IMR-90 (cell line): Measurements from ENCODE around the gene ZNHIT2.

ENCODE experiments used
- CEBPB ChIP-seq: IDR thresholded peaks from 2 replicates; pipeline ENCODE4 v1.6.1; 2012; ENCODE audit warnings: low read depth, low read length, improper control_type of control experiment
- MXI1 ChIP-seq: IDR thresholded peaks from 2 replicates; pipeline ENCODE4 v1.6.1; 2012; ENCODE audit warnings: low read depth, mild to moderate bottlenecking, low read length, moderate library complexity, borderline replicate concordance
- POLR2A ChIP-seq: IDR thresholded peaks from 2 replicates; pipeline ENCODE4 v1.6.1; 2012; ENCODE audit warnings: mild to moderate bottlenecking, low read depth, low read length
- RCOR1 ChIP-seq: IDR thresholded peaks from 2 replicates; pipeline ENCODE4 v1.6.1; 2012; ENCODE audit warnings: mild to moderate bottlenecking, low read length, improper control_type of control experiment; ENCODE audit not compliant: insufficient replicate concordance
- TF ChIP-seq, protein P1 (sequence below): conservative IDR thresholded peaks from 2 replicates; pipeline ENCODE4 v1.5.1; 2012; ENCODE audit warnings: mild to moderate bottlenecking, low read depth, low read length, improper control_type of control experiment

DNA sequence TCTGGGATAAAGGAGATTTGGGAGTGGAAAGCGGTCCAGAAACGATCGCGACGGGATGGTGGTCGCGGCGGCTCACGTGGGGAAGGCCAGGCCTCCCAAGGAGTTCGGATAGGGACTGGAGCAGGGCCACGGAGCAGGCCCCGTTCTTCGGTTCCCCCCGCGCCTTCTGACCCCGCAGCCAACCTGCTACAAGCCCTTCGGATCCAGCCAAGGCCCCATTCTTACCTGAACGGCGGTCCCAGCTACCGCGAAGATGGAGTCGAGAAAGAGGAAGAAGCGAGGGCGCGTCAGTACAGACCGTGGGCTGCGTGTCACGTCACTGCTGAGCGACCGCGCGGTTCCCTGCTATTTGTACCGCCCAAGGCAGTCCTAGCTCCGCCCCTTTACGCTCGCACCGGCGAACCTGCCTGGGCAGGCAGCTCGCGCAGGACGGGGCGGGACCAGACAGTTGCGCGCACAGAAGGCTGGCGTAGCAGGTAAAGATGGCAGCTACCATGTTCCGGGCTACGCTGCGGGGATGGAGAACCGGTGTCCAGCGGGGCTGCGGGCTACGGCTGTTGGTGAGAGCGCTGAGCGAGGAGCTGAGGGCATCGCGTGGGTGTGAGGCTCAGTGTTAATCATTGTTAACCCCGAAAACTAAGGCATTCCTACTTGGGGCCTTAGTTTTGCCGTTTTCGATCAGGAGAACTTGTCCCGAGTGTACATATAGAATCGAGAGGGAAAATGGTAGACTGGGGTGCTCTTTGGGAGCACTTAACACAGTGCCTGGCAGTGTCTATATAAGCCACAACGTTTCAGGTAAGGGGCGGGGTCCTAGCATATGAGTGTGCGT, 4.6 kb upstream of the ZNHIT2 start, which contains the start of the genes FAU and MRPL49:
- TF ChIP-seq, protein P1, sequence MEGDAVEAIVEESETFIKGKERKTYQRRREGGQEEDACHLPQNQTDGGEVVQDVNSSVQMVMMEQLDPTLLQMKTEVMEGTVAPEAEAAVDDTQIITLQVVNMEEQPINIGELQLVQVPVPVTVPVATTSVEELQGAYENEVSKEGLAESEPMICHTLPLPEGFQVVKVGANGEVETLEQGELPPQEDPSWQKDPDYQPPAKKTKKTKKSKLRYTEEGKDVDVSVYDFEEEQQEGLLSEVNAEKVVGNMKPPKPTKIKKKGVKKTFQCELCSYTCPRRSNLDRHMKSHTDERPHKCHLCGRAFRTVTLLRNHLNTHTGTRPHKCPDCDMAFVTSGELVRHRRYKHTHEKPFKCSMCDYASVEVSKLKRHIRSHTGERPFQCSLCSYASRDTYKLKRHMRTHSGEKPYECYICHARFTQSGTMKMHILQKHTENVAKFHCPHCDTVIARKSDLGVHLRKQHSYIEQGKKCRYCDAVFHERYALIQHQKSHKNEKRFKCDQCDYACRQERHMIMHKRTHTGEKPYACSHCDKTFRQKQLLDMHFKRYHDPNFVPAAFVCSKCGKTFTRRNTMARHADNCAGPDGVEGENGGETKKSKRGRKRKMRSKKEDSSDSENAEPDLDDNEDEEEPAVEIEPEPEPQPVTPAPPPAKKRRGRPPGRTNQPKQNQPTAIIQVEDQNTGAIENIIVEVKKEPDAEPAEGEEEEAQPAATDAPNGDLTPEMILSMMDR, result no peak
- TF ChIP-seq POLR2A (peak; percentile 88; the same call in 1 of the 2 replicates), CEBPB (no peak), MXI1 (0 out of 2 replicates have a peak, but pooled peaks have one; percentile 70), RCOR1 (no peak)
